Occipital lobe (tissue), 2 donors: Measurements from ENCODE around the gene MTTP. TPM values are rescaled to one million over a fixed set of nuclear protein-coding genes. Genes with fewer than 3 reads are reported as not detected.
A peak's percentile ranks its signal among the peaks of the same experiment; 100 is the strongest.
"Not testable (repeated sequence)": the region's sequence is repeated elsewhere in the genome, so short reads cannot be mapped to it uniquely, and the experiment has no call there.

Experiments
- DNase-seq: peaks from one replicate; lab custom pipeline; 2025; lab: John Stamatoyannopoulos, UW
- total RNA-seq: library from RNA; depleted of rRNA; stranded (reverse); fragments of >200 nt; gene quantifications from one replicate; pipeline ENCODE4 v1.2.3, GENCODE V29; 2014

Gene MTTP
- total RNA-seq: 3.4 TPM

DNA sequence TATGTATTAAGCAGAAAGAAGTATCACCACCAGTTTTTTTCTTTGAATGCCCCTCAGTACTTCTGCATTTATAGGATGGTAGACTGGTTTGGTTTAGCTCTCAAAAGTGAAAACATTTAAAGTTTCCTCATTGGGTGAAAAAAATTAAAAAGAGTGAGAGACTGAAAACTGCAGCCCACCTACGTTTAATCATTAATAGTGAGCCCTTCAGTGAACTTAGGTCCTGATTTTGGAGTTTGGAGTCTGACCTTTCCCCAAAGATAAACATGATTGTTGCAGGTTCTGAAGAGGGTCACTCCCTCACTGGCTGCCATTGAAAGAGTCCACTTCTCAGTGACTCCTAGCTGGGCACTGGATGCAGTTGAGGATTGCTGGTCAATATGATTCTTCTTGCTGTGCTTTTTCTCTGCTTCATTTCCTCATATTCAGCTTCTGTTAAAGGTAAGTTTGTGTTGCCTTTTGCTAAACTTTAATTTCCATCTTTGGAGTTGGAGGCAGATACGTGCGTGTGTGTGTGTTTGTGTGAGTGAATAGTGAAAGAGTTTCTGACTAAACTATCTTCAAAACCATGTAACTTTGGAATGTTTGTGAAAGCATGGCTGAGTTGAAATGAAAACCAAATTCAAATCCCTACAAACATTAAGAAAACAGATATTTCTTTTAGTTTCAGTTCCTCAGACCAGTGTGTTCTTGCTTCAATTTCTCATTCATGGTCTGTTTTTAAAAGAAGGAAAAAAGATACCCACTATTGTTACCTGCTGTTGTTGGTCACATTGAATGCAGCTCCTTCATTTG lies at the start of gene MTTP:
Gene MTTP, plus strand, starts transcription at position 295 of the 795 bp plus-strand sequence. Its CDS starts 86 bp downstream, at position 381.
- DNase-seq: no peak

DNA sequence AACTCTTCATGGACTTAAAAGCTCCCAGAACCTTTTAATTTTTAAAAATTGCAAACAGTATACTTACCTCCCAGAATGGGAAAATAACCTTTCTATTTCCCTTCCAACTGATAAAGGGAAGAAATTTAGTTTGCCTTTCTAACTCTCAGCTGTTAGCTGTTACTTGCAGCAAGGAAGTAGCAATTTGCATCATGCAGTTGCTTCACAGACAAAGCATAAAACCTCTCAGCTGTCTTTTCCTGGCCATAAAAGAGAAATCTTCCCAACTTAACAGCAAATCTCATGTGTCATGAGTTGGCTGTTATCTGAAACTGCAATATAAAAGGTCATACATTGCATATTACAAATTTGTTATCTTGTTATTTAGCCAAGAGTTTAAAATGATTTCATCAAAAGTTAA lies 45.4 kb upstream of the MTTP start:
- DNase-seq: no peak

DNA sequence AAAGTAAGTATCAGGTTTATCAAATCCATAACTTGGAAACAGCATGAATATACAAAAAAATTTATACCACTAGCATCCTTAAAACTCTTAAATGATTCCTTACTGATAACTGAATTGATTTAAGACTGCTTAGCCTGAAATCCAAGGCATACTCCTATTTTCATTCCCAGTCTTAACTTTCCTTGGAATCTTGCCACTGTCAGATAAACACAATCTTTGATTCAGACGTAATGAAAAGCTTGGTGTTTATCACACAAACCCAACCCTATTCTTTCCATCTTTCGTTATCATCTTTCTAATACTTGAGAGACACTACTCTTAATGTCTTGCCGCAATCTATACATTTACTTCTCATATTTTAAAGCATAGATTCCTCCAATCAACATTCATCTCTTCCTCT lies 44.7 kb upstream of the MTTP start:
- DNase-seq: no peak

DNA sequence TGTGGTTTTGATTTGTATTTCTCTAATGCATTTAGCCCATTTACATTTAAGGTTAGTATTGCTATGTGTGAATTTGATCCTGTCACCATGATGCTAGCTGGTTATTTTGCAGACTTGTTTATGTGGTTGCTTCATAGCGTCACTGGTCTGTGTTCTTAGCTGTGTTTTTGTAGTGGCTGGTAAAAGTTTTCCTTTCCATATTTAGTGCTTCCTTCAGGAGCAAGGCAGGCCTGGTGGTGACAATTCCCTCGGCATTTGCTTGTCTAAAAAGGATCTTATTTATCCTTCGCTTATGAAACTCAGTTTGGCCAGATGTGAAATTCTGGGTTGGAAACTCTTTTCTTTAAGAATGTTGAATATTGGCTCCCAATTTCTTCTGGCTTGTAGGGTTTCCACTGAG lies 39.9 kb upstream of the MTTP start:
- DNase-seq: not testable (repeated sequence)

DNA sequence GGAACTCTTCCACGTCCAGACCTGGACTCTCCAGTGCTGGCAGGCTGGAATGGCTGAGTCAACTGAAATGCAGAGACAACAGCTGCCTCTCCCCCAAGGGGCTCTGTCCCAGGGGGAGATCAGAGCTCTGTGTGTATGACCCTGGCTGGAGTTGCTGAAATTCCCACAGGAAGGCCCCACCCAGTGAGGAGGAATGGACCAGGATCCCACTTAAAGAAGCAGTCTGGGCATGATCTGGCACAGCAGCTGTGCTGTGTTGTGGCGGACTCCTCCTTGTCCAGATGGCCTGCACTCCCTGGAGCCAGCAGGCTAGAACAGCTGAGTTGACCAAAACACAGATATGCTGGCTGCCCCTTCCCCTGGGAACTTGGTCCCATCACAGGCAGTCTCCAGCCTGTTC lies 38.4 kb upstream of the MTTP start:
- DNase-seq: no peak

- no peak for DNase-seq
Measured at GRCh38 chr4:99536848-99537247, 37.8 kb upstream of the MTTP start.

DNA sequence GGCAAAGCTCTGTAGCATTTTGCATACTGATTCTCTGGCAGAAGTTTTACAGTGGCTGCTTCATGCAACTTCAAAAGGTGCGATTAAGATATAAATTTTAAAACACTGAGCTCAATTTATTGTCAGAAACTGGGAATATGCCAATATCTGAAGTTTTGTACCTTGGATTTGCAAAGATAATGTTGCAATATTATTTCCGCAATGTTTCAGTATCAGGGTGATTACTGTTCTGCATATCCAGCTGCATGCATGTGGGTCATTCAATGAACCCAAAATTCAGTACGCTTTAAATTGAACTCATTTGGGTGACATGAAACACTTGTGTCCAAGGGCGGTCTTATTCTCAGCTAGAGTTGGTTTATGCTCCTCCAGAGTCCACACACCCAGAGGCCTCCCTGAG lies 37.0 kb upstream of the MTTP start:
- DNase-seq: no peak

- no peak for DNase-seq
Measured at GRCh38 chr4:99540277-99540939, 34.2 kb upstream of the MTTP start.

- DNase-seq: no peak
Measured at GRCh38 chr4:99552872-99553271, 21.8 kb upstream of the MTTP start.

DNA sequence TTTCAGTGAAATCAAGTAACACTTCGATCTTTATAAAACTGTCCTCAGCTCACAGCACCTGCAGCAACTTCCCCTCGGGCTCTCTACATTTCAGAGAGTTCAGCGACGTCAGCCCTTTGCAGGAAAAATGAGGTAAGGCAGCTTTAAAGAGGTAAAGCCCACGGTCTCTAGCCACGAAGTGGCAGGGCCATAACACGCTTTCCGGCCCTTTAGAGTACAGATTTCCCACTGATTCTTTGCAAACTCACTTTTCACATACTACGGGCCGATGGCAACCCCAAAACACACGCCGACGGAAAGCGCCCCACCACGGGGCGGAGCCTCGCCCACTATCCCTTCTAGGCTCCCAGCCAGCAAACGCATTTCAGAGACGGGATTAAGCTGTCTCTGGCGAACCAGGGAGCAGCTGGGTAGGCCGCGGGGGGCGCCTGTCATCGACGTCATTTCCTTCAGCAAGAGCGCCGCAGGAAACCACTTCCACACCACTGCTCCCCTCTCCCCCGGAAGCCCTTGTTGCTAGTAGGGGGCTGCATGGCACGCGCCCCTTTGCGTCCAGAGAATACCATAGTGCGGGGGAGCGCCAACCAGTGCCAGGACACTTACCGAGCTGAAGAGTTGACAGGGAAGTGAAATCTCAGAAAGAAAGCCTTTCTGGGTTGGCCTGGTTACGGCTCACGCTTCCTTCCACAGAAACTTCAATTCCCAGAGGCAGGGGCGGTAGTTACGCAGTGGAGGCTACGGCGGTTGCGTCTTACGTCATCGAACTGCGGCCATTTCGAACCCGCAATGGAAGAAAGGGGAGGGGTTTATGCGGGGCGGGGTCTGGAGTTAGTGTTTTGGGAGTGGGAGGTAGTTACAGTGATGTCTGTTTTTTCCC lies 11.1 kb upstream of the MTTP start, which contains the start of gene TRMT10A:
Gene TRMT10A, minus strand, starts transcription at position 730 of the 877 bp plus-strand sequence. CDS start 4,701 bp downstream, outside the sequence.
- peak; percentile 96 for DNase-seq

- DNase-seq: no peak
Measured at GRCh38 chr4:99564921-99565320, 9.7 kb upstream of the MTTP start.

DNA sequence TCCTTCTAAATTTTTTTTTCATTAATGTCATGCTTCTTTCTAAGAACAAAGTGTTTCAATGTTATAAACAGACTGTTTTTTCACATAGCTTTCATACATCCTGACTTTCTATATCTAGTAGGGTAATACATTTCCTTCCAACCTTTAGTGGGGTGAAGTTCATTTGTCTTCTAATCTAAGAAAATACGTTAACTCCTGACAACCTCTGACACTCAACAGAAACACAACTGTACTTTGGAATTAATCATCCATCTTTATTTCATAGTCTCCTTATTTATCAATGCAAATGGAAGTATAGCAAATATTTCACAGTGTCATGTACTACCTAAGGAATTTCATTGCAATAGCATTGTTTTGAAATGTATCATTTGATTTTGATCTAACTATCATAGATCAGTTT lies 2.7 kb upstream of the MTTP start:
- DNase-seq: no peak

DNA sequence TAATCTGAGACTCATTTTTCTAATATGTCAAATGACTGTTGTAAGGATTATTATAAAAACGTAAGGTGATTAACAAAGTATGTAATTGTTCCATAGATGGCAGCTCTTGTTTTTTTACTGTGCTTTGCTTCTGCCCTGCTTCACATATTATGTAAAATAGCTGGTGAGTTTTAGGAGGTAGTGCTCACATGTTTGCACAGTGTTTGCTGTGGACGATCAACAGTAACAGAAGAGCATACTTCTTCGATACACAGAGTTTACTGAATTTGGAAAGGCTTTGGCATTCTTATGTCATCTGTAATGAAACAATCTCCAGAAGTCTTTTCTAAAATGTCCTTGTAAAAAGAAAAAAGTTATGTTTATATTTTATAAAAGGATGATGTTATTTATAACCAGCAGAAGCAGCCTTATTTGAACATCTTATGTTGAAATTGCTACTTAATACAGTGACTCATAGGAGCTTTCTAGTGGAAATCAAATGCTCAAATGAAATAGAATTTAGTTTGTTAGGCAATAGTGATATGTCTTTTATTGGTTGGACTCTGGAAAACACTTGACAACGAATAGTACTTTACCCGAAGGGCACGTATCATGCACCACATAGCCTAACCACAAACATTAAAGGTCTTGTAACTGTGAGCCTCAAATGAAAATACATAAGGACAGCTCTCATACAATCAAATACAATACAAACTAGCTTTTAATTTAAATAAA lies 1.9 kb upstream of the MTTP start:
- DNase-seq: no peak

- no peak for DNase-seq
Measured at GRCh38 chr4:99573735-99574368, 772 bp upstream of the MTTP start.

DNA sequence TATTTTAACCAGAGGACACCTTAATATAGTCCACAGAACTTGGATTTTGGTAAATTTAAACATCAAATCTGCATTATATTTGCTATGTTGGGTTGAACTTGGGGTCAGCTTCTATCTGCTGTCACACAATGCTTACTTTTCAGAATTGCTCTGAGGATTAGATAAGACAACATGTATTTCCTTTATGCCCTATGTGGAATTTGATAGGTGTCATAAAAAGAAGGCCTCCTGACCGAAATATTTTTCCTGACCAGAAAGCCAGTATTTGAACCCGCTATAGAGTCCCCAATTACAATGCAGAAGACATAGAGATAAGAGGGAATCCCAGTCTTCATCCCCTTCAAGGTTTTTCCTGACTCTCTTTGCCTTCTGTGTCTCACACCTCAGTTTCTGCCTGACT lies 4.1 kb downstream of the MTTP start:
- DNase-seq: no peak

DNA sequence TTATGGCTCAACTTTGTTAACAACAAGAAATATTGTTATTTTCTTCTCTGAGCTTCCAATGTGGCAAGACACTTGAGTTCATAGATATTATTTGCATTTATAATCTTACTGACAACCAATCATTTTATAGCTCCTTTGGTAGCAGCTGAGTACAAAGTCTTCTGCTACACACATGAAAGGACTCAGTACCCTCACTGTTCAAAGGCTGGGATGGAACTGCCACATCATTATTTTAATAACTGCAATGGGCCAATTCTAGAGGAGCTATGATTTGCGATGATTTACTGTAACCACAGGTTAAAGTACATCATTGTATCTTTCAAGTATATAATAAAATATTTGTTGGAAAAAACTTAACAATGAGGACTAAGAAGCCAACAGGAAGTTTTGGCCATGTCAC lies 10.9 kb downstream of the MTTP start:
- DNase-seq: no peak

DNA sequence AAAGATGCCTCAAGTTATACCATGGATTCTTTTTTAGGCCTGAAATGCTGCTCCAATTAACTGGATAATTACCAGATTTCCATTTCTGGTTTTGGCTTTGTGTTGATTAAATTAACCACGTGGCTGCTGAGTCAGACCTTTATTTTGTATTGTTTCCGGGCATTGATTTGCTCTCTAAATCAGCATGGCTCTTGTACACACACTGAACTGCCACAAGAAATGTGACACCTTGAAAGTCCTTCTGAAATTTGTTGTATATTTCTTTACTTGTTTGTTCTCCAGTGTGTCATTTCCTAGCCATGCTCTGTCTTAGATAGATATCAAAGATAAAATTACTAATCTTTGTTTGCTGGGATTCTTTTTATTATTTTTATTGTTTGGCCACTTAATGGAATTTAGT lies 11.7 kb downstream of the MTTP start:
- DNase-seq: no peak

GRCh38 chr4:99586797-99587196 lies 12.2 kb downstream of the MTTP start:
- no peak for DNase-seq

GRCh38 chr4:99587309-99587708 lies 12.7 kb downstream of the MTTP start:
- no peak for DNase-seq

DNA sequence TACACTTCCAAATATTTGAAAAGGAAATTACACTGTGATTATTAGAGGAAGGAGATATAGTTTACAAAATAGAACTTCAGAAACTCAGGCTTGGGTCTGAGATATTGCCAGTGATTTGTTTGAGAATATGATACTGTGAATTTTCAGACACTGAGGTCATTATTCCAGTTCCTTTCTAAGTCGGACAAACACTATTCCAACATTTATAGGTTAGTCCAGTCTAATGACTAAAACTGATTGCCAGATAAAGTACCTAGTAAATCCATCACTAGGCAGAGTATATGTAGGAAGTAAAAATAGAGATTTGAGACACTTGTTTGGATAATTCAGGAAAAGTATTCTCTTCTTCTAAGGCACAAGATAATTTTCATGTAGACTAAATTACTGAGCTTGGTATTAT lies 13.2 kb downstream of the MTTP start:
- no peak for DNase-seq

DNA sequence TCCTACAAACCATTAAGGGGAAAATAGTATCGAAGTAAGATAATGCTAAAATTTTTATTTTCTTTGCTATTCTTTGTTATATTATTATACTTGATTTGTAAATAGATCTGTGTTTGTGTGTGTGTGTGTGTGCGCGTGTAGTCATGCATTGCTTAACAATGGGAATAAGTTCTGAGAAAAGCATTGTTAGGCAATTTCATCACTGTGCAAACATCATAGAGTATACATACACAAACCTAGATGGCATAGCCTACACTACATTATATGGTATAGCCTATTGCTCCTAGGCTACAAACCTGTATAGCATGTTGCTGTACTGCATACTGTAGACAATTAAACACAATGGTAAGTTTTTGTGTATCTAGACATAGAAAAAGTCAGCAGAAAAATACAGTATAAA lies 17.1 kb downstream of the MTTP start:
- no peak for DNase-seq
